Activated naive CD8-positive, alpha-beta T cell treated with anti-CD3 and anti-CD28 coated beads, Interleukin-2, amount 10 ng/mL, durations not matched to agents 7 days and 5 days (primary cell): ENCODE data around the gene CYTH3. TPM values are rescaled to one million over a fixed set of nuclear protein-coding genes. Genes with fewer than 3 reads are reported as not detected.

ENCODE experiments used
- ATAC-seq: fragments of 150-1000 bp; cut with Tn5 transposase; one replicate; pipeline ENCODE4 v1.10.0; 2021; ENCODE audit warnings: low read depth, moderate library complexity
- POLR2A ChIA-PET: fragments of 350-600 bp; sonication (Branson Sonifier 250); formaldehyde crosslinking; loops from one replicate; lab custom pipeline; 2021; ENCODE audit warnings: antibody characterized with exemption; lab: Charles Lee
- DNase-seq: peaks from one replicate; pipeline ENCODE4 v3.0.0; 2021
- H3K27ac Mint-ChIP-seq: one replicate; pipeline ENCODE4 v1.8.0; 2022; ENCODE audit warnings: mild to moderate bottlenecking, mixed read lengths
- H3K27me3 Mint-ChIP-seq: one replicate; pipeline ENCODE4 v1.8.0; 2022; ENCODE audit warnings: mild to moderate bottlenecking, moderate library complexity, mixed read lengths
- H3K36me3 Mint-ChIP-seq: one replicate; pipeline ENCODE4 v1.8.0; 2021; ENCODE audit warnings: mild to moderate bottlenecking, mixed read lengths
- H3K4me1 Mint-ChIP-seq: one replicate; pipeline ENCODE4 v1.8.0; 2021; ENCODE audit warnings: mixed read lengths
- H3K4me3 Mint-ChIP-seq: one replicate; pipeline ENCODE4 v1.8.0; 2022; ENCODE audit warnings: mild to moderate bottlenecking, moderate library complexity, mixed read lengths
- H3K9me3 Mint-ChIP-seq: one replicate; pipeline ENCODE4 v1.8.0; 2021; ENCODE audit warnings: mixed read lengths
- total RNA-seq, 2 experiments: library from RNA; stranded (reverse); gene quantifications; one replicate each; pipeline ENCODE4 v1.2.3, GENCODE V29; 2021

CYTH3 gene
- total RNA-seq, 2 experiments from 2014 or later = 9.8 to 12.5 TPM

GRCh38 chr7:6165521-6166320 is 106.7 kb downstream of the CYTH3 start:
- no peaks in the 10 kb centered on the region for H3K9me3 Mint-ChIP-seq
- peak overlapping the region; percentile 51 for H3K27ac Mint-ChIP-seq
- H3K36me3 Mint-ChIP-seq = peaks cover 8% of the 10 kb centered on the region
- ATAC-seq (no peak), DNase-seq (no peak)
- no peaks in the 10 kb centered on the region for H3K27me3 Mint-ChIP-seq
- no peak overlapping the region for H3K4me3 Mint-ChIP-seq
- POLR2A ChIA-PET = no interaction called here
- H3K4me1 Mint-ChIP-seq = peaks cover 13% of the 10 kb centered on the region

GRCh38 chr7:6165075-6165474 is 107.3 kb downstream of the CYTH3 start:
- DNase-seq (no peak), ATAC-seq (no peak)
- H3K9me3 Mint-ChIP-seq = no peaks in the 10 kb centered on the region
- H3K36me3 Mint-ChIP-seq = peaks cover 8% of the 10 kb centered on the region
- POLR2A ChIA-PET = no interaction called here
- peak overlapping the region; percentile 51 for H3K27ac Mint-ChIP-seq
- no peak overlapping the region for H3K4me3 Mint-ChIP-seq
- H3K4me1 Mint-ChIP-seq = peaks cover 13% of the 10 kb centered on the region
- no peaks in the 10 kb centered on the region for H3K27me3 Mint-ChIP-seq

- no peak overlapping the region for H3K27ac Mint-ChIP-seq
- H3K4me1 Mint-ChIP-seq = peaks cover 13% of the 10 kb centered on the region
- no peak overlapping the region for H3K4me3 Mint-ChIP-seq
- DNase-seq (no peak), ATAC-seq (no peak)
- H3K9me3 Mint-ChIP-seq = no peaks in the 10 kb centered on the region
- peaks cover 8% of the 10 kb centered on the region for H3K36me3 Mint-ChIP-seq
- POLR2A ChIA-PET = no interaction called here
- H3K27me3 Mint-ChIP-seq = no peaks in the 10 kb centered on the region
Observed at GRCh38 chr7:6164491-6164890, 107.9 kb downstream of the CYTH3 start.

- POLR2A ChIA-PET = no interaction called here
- no peak for DNase-seq
- H3K9me3 Mint-ChIP-seq = no peaks in the 10 kb centered on the region
- no peak overlapping the region for H3K4me3 Mint-ChIP-seq
- H3K36me3 Mint-ChIP-seq = peaks cover 8% of the 10 kb centered on the region
- H3K27ac Mint-ChIP-seq = no peak overlapping the region
- ATAC-seq = no peak
- no peaks in the 10 kb centered on the region for H3K27me3 Mint-ChIP-seq
- peaks cover 13% of the 10 kb centered on the region for H3K4me1 Mint-ChIP-seq
Observed at GRCh38 chr7:6164010-6164409, 108.4 kb downstream of the CYTH3 start.

GRCh38 chr7:6163402-6163801 is 109.0 kb downstream of the CYTH3 start:
- ATAC-seq (no peak), DNase-seq (no peak)
- Mint-ChIP-seq H3K36me3 (peaks cover 8% of the 10 kb centered on the region), H3K27me3 (no peaks in the 10 kb centered on the region), H3K4me1 (peaks cover 13% of the 10 kb centered on the region), H3K9me3 (no peaks in the 10 kb centered on the region), H3K27ac (peak overlapping the region; percentile 42), H3K4me3 (no peak overlapping the region)
- POLR2A ChIA-PET = no interaction called here

- no peaks in the 10 kb centered on the region for H3K27me3 Mint-ChIP-seq
- H3K36me3 Mint-ChIP-seq = peaks cover 9% of the 10 kb centered on the region
- POLR2A ChIA-PET = no interaction called here
- DNase-seq (no peak), ATAC-seq (no peak)
- H3K4me1 Mint-ChIP-seq = peaks cover 13% of the 10 kb centered on the region
- no peak overlapping the region for H3K27ac Mint-ChIP-seq
- no peaks in the 10 kb centered on the region for H3K9me3 Mint-ChIP-seq
- no peak overlapping the region for H3K4me3 Mint-ChIP-seq
Observed at GRCh38 chr7:6162650-6163366, 109.6 kb downstream of the CYTH3 start.

- Mint-ChIP-seq H3K27ac (peak overlapping the region; percentile 42), H3K4me3 (no peak overlapping the region), H3K9me3 (no peaks in the 10 kb centered on the region), H3K27me3 (no peaks in the 10 kb centered on the region), H3K4me1 (peaks cover 13% of the 10 kb centered on the region), H3K36me3 (peaks cover 12% of the 10 kb centered on the region)
- ATAC-seq (no peak), DNase-seq (no peak)
- POLR2A ChIA-PET = no interaction called here
Observed at GRCh38 chr7:6162331-6162620, 110.1 kb downstream of the CYTH3 start.

- ATAC-seq = peak; percentile 23
- DNase-seq = no peak
- no peak overlapping the region for H3K4me3 Mint-ChIP-seq
- H3K9me3 Mint-ChIP-seq = no peaks in the 10 kb centered on the region
- peak overlapping the region; percentile 42 for H3K27ac Mint-ChIP-seq
- H3K36me3 Mint-ChIP-seq = peaks cover 12% of the 10 kb centered on the region
- H3K4me1 Mint-ChIP-seq = peaks cover 13% of the 10 kb centered on the region
- no peaks in the 10 kb centered on the region for H3K27me3 Mint-ChIP-seq
- POLR2A ChIA-PET = no interaction called here
Observed at GRCh38 chr7:6161463-6162330, 110.7 kb downstream of the CYTH3 start.

- POLR2A ChIA-PET = no interaction called here
- no peak for DNase-seq
- H3K27ac Mint-ChIP-seq = no peak overlapping the region
- H3K36me3 Mint-ChIP-seq = peaks cover 12% of the 10 kb centered on the region
- H3K9me3 Mint-ChIP-seq = no peaks in the 10 kb centered on the region
- no peak overlapping the region for H3K4me3 Mint-ChIP-seq
- peaks cover 13% of the 10 kb centered on the region for H3K4me1 Mint-ChIP-seq
- H3K27me3 Mint-ChIP-seq = no peaks in the 10 kb centered on the region
- no peak for ATAC-seq
Observed at GRCh38 chr7:6160191-6160623, 112.2 kb downstream of the CYTH3 start.

GRCh38 chr7:6159524-6160031 is 112.8 kb downstream of the CYTH3 start:
- Mint-ChIP-seq H3K4me1 (peaks cover 13% of the 10 kb centered on the region), H3K27ac (no peak overlapping the region), H3K4me3 (no peak overlapping the region), H3K9me3 (no peaks in the 10 kb centered on the region), H3K36me3 (peaks cover 12% of the 10 kb centered on the region), H3K27me3 (no peaks in the 10 kb centered on the region)
- POLR2A ChIA-PET = no interaction called here
- no peak for DNase-seq
- no peak for ATAC-seq

GRCh38 chr7:6159097-6159483 is 113.3 kb downstream of the CYTH3 start:
- Mint-ChIP-seq H3K27me3 (no peaks in the 10 kb centered on the region), H3K4me1 (peaks cover 13% of the 10 kb centered on the region), H3K4me3 (no peak overlapping the region), H3K9me3 (no peaks in the 10 kb centered on the region), H3K27ac (no peak overlapping the region), H3K36me3 (peaks cover 12% of the 10 kb centered on the region)
- DNase-seq (no peak), ATAC-seq (no peak)
- POLR2A ChIA-PET = no interaction called here

- H3K36me3 Mint-ChIP-seq = peaks cover 12% of the 10 kb centered on the region
Observed at GRCh38 chr7:6158424-6159096, 113.9 kb downstream of the CYTH3 start.

More at GRCh38 chr7:6158424-6159096, 113.9 kb downstream of the CYTH3 start:
- Mint-ChIP-seq H3K27me3 (no peaks in the 10 kb centered on the region), H3K4me3 (no peak overlapping the region), H3K9me3 (no peaks in the 10 kb centered on the region), H3K4me1 (peaks cover 13% of the 10 kb centered on the region), H3K27ac (no peak overlapping the region)
- DNase-seq (no peak), ATAC-seq (no peak)
- POLR2A ChIA-PET = interaction anchor here (0.6 kb wide), 2 partner anchors 353 to 397 kb away, joined by 3 to 4 read pairs; no protein-coding TSS in a partner anchor
